ENCODE data around the gene TBXT.

- TF ChIP-seq, protein P1, sequence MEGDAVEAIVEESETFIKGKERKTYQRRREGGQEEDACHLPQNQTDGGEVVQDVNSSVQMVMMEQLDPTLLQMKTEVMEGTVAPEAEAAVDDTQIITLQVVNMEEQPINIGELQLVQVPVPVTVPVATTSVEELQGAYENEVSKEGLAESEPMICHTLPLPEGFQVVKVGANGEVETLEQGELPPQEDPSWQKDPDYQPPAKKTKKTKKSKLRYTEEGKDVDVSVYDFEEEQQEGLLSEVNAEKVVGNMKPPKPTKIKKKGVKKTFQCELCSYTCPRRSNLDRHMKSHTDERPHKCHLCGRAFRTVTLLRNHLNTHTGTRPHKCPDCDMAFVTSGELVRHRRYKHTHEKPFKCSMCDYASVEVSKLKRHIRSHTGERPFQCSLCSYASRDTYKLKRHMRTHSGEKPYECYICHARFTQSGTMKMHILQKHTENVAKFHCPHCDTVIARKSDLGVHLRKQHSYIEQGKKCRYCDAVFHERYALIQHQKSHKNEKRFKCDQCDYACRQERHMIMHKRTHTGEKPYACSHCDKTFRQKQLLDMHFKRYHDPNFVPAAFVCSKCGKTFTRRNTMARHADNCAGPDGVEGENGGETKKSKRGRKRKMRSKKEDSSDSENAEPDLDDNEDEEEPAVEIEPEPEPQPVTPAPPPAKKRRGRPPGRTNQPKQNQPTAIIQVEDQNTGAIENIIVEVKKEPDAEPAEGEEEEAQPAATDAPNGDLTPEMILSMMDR (IDR thresholded peaks at IDR 0.05): no peak
- TF ChIP-seq POLR2A (IDR thresholded peaks at IDR 0.05): no peak
Measured at GRCh38 chr6:166204852-166205650, 37.4 kb upstream of the TBXT start.

Measured in suprapubic skin (tissue), 3 donors.